Stimulated activated CD8-positive, alpha-beta memory T cell treated with anti-CD3 and anti-CD28 coated beads, Interleukin-15, amount 100 ng/mL, for 1 hour (primary cell): ENCODE results near the gene CBLIF.
"Not testable (repeated sequence)": the region's sequence is repeated elsewhere in the genome, so short reads cannot be mapped to it uniquely, and the experiment has no call there.

Experiments
- DNase-seq: peaks from one replicate; pipeline ENCODE4 v3.0.0-alpha.2; 2020; ENCODE audit warnings: low read depth

CBLIF gene

DNA sequence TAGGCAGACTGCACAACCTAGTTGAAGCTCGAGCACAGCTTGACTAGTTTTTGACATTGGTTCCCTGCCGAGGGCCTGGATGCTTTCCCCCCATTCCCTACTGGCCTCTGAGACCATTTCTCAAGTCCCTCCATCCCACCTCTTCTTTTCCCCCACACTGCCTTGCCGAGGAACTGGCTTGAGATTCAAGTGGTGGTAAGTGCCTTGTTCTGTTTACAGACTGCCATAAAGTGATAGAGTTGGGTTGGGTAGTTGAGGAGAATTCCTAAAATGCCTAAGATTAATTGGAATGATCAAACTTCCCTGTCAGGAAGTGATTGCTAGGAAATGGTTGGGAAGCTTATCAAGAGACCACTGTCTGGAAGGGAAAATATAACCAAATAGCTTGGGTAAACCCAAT is 50.9 kb downstream of the CBLIF start:
- no peak for DNase-seq

DNA sequence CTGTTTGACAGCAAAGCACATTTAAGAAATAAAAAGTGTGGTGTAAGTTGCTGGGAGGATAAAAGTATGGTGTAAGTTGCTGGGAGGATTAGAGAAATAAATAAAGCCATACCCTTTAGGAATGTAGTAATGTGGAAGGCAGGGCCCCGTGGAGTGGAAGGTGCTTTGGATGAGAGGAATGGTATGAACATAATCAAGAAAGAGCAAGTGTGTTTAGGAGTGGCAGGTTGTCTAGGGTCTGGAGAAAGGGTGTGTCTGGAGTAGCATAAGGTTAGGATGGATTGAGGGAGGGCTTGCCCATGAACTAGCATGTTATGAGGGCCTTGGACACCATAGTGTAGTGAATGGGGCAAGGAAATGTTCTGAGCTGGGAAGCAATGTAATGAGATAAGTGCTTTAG is 52.8 kb downstream of the CBLIF start:
- no peak for DNase-seq

DNA sequence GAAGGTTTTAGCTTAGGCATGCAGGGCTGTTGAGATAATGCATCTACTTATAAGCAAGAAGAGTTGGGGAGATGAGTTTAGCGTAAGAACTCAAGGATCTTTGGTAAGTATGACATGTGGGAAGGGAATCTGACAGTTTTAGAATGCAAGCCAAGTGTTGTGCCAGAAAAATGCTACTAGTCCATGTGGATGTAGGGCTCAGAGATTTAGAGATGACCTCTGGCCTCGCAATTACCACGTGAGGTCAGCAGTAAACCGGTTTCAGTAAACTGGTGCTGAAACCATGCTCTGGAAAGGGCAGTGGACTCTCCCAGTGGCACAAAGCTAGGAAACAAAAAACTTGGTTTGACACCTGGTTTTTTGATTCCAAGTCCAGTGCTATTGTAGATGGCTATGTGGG is 53.7 kb downstream of the CBLIF start:
- no peak for DNase-seq

DNA sequence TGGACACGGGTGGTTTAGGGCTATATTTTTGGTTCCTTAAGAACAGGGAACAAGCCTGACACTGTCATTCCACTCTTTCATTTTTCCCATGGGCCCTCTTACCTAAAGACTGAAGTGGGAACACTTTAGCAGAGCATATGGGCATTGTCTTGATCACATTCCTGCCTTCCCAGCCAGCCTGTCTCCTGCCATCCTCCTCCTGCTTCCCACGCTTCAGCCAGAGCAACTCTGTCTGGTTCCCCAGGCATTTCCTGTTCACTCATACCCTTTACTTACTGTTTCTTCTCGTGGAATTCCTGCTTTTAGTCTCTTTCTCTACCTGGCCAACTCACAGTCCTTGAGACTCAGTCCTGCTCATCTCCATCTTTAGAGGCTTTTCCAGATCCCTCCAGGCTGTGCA is 57.5 kb downstream of the CBLIF start:
- no peak for DNase-seq

DNA sequence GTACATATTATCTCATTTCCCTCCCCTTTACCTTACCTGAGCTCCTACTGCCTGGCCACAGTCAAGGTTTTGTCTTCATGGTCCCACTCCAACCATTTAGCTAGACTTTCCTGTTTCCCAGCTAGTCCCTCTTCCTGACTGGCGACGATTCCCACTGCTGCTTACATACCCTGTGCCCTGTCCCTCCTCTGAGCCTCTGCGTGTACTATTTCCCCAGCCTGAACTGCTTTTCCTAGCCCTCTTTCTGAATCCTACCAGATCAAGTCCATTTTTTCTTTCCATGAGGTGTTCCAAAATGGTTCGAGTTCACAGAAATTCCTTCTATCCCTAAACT is 58.1 kb downstream of the CBLIF start:
- DNase-seq: no peak

DNA sequence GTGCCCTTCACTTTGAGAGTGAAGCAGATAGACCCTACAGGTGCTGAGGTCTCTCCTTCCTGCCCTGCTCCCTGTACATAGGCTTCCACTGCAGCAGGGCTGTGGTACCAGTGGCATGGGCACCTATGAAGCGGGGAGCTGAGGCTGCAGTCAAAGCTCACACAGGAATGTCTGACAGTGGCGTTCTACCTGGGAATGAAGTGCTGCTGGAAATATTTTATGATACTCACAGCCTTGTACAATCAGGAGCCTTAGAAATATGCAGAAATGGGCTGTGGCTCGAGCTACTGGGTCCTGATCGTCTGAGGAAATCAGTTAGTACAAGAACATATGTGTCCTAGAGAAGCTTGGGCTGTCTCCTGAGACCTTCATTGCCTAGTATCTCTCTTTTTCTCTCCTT is 59.5 kb downstream of the CBLIF start:
- DNase-seq: no peak

DNA sequence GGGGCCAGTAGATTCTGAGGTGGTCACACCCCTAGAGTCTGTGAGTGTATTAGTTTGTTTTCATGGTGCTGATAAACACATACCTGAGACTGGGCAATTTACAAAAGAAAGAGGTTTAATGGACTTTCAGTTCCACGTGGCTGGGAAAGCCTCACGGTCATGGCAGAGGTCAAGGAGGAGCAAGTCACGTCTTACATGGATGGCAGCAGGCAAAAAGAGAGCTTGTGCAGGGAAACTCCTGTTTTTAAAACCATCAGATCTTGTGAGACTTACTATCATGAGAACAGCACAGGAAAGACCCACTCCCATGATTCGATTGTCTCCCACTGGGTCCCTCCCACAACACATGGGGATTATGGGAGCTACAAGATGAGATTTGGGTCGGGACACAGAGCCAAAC is 60.9 kb downstream of the CBLIF start:
- not testable (repeated sequence) for DNase-seq

DNA sequence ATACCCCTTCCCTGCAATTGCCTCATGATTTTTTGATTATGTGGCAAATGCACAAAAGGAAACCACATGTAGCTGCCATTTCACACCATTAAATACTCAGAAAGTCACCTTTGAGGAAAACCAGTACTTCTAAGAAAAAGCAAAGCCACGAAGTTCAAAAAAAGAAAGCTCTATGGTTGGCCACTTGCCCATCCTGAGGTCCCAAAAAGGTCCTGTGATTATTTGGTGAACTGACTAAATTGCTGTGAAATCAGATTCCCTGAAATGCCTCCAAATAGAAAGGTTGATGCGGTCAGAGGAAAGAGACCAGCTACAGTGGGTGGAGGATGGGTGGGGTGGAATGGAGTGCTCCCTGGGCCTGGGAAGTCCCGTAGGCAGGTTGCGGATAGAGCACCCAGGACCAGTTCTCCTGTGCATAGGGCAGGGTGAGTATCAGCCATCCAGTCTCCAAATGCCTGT is 61.6 kb downstream of the CBLIF start:
- no peak for DNase-seq

DNA sequence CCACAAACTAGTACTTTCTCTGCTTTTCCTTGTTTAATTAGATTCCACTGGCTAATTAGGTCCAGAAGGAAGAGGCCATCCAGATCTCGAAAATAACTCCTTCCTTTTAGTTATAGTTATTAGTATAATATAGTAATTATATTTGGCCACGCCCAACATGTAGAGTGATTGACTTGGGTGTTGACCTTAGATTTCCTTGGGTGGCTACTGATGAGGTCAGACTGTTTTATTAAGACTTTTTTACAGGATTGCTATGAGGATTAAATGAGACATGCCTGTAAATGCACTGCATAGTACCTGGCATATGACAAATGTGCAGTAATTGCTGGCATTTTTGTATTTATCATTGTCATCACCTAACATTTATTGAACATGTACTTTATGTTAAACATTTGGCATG is 63.2 kb downstream of the CBLIF start:
- DNase-seq: no peak

DNA sequence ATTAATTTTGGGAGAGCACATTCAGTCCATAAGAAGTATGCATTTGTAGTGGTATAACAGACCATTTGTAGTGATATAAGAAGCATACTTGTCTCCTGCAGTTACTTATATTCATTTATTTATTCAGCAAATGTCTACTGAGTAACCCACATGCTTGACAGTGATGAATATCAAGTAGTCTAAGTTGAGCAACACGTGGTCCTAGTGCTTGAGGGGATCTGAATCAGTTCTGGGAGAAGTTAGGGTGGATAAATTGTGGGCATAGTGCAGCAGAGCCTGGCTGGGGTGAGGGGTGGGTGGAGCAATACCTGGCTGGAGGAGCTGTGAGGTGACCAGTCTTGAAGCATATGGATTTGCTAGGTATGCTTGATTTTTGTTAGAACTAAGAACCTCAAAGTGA is 65.8 kb downstream of the CBLIF start:
- no peak for DNase-seq
